Inflammatory macrophage treated with lipopolysaccharide for 4 hours (primary cell): Measurements from ENCODE around the gene DERL3.

ENCODE experiments used
- DNase-seq: peaks from one replicate; pipeline ENCODE4 v3.0.0-alpha.2; 2020

Gene DERL3

GRCh38 chr22:23847310-23847920 lies 8.6 kb upstream of the DERL3 start:
- no peak for DNase-seq

DNA sequence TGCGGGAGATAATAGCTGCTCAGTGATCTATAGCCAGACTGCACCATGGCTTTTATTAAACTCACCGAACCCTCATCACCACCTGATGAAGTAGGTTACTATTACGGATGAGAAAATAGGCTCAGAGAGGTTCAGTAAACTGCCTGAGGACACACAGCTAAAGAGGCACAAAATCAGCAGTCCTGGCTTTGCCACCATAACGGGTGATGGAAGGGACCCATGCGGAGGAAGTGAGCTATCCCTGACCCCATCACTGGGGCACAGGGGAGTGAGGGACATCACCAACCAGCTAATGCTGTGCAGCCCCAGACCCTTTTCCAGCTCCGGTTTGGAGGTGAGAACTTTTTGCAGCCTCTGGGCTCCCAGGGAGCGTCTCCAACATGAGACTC lies 7.3 kb upstream of the DERL3 start:
- DNase-seq, result no peak

DNA sequence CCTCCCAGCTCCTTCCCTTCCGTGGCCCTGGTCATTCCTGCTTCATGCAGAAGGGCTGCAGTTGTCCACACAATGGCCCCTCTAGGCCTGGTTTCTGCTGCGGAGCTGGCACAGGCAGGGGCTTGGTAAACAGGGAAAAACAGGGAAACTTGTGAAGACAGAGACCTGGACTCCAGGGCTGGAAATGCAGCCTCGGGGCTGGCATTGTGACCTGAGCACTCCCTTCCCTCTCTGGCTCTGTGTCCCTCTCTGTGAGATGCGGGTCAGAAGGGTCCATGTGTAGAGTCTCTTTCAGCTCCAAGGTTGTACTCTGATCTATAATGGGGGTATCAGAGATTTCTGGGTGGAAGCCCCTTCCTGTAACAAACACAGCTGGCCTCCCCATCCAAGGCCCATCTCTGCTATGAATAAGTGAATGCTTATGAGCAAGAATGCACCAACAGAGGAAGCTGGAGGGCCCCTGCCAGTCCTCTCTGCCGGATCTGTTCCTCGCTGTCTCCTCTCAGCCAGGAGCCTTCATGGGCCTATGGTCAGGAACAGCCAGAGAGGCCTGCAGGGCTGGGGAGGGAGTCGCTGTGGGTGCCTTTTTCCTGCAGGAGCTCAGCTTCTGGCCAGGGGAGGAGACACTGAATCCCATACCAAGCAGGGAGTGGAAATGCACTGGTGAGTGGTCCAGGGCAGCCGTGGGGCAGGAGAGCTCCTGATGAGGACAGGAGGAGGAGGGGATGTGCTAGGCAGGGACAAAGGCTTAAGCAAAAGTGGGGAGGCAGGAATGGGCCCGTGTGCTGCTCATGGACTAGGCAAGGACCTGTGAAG lies 6.7 kb upstream of the DERL3 start:
- DNase-seq, result no peak

DNA sequence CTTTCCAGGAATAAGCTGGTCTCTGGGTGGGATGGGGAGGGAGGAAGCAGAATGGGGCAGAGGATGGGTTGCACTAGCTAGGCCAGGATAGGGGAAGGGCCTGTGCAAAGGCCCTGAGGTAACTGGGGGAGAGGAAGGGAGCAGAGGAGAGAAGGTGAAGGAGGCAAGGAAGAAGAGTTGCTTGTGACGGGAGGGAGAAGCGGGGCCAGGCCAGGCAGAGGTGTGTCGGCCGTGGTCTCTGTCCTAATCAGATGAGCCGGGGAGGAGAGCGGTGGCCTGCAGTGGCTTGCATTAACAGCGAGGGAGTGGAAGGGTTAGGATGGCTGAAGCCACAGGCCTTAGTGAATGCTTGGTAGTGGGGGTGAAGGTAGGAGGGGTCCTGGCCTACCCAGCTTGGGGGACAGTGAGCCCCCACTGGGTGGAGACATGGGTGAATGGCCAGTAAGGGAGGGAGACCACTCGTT lies 6.0 kb upstream of the DERL3 start:
- DNase-seq, result no peak

GRCh38 chr22:23842599-23842998 lies 3.8 kb upstream of the DERL3 start:
- no peak for DNase-seq

GRCh38 chr22:23841736-23842445 lies 3.1 kb upstream of the DERL3 start:
- no peak for DNase-seq

- DNase-seq, result no peak
Observed at GRCh38 chr22:23841292-23841691, 2.5 kb upstream of the DERL3 start.

DNA sequence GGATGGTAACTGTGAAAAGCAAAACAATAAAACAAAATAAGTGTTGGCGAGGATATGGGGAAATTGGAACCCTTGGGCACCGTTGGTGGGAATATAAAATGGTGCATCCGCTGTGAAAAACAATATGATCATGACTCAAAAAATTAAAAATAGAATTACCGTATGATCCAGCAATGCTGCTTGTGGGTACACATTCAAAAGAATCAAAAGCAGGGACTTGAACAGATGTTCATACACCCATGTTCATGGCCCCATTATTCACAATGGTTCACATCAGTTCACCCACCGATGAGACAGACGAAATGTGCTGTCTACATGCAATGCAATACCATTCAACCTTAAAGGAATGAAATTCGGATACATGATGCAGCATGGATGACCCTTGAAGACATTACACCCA lies 1.2 kb upstream of the DERL3 start:
- no peak for DNase-seq

DNA sequence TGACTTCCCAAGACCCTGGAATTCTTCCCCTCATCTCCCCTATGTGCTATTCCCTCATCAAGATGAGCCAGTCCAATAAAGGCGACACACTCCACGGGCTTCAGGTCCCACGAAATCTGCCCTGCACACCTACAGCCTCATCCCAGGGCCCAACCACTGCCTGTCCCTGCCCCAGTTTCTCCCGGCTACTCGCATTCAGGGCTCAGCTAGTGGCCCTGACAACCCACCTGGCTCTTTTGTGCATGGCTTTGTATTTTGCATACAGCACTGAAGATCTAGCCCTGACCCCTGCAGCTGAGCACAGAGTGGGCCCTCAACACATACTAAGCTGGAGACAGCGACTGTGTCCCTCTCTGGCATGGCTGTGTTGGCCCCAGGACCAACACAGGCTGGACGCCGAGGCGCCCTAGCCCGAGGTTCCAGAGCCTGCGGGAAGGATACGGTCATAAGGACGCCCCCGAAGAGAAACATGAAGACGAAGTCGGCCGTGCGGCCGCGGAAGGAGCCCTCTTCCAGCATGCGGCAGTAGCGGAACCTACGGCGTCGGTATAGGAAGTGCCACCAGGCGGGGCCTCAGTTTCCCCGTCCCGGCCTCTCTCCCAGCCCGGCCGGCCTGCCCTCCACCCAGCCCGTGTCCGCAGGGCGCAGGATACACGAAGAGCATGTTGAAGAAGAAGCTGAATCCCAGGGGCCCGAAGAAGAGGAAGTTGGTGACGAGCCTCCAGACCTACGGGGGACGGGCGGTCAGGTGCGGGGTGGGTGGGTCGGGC lies 710 bp downstream of the DERL3 start:
- DNase-seq, result no peak

GRCh38 chr22:23837496-23837859 lies 1.3 kb downstream of the DERL3 start:
- DNase-seq, result no peak

- no peak for DNase-seq
Observed at GRCh38 chr22:23836692-23837495, 1.9 kb downstream of the DERL3 start.

GRCh38 chr22:23836281-23836680 lies 2.5 kb downstream of the DERL3 start:
- DNase-seq, result no peak

- no peak for DNase-seq
Observed at GRCh38 chr22:23835484-23836144, 3.2 kb downstream of the DERL3 start.

DNA sequence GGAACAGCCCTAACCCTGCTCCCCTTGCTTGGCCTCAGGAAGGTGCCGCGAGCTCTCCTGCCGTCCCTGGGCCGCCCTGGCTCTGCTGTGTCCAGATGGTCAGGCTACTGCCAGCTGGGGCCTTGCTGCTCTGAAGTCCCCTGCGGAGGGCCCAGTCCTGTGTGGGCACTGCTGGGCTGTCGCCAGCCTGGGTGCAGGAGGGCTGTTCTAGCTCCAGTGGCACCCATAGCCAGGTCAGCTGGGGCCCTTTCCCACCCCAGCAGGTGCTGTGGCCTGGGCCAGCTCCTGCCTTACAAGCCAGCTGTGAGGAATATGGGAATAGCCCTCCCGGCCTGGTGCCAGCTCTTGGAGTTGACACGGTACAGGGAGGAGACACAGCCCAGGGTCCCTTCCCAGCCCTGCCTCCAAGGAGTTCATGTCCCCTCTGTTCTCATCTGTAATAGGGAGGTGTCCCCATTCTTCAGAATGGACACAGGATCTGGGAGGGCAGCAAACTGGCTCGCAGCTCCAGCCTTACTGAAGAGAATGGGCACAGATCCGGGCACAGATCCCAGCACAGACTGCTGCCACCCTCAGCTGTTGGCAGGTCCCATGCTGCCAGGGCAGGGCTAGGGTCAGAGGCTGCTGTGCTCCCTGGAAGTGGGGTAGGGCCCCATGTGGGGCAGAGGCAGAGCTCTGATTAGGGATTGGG lies 3.9 kb downstream of the DERL3 start:
- no peak for DNase-seq

DNA sequence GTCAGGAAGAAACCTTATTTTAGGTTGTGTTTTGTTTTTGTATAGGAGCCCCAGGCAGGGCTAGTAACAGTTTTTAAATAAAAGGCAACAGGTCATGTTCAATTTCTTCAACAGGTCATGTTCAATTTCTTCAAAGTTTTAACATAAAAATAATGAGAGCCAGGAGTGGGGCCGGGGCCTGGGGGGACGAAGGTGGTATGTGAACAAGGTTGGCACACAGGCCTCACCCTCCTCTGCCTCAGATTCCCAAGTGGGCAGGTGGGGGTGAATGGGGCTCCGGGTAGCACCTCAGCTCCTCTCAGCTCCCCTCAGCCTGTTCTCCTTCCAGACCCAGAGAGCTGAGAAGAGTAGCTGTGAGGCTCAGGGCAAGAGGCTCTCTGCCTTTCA lies 4.4 kb downstream of the DERL3 start:
- no peak for DNase-seq

- DNase-seq, result no peak
Observed at GRCh38 chr22:23833911-23834317, 4.9 kb downstream of the DERL3 start.

- no peak for DNase-seq
Observed at GRCh38 chr22:23833017-23833751, 5.6 kb downstream of the DERL3 start.

GRCh38 chr22:23832226-23833016 lies 6.4 kb downstream of the DERL3 start:
- no peak for DNase-seq

DNA sequence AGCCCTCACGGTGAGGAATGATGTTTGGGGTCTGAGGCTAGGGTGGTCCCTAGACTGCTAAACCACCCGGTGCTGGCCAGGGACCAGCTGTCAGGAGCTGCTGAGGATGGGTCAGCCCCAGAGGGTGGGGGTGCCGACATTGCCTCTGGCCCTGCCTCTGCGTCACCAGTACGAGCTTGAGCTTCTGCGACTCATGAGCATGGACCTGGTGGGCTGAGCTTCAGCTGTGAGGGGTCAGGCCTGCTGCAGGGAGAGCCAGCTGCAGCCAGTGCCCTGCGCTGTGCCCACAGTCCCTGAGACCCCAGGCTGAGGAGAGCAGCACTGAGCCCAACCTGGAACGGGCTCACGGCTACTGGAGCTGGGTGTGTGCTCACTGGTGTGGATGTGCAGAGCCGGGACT lies 7.0 kb downstream of the DERL3 start:
- no peak for DNase-seq

DNA sequence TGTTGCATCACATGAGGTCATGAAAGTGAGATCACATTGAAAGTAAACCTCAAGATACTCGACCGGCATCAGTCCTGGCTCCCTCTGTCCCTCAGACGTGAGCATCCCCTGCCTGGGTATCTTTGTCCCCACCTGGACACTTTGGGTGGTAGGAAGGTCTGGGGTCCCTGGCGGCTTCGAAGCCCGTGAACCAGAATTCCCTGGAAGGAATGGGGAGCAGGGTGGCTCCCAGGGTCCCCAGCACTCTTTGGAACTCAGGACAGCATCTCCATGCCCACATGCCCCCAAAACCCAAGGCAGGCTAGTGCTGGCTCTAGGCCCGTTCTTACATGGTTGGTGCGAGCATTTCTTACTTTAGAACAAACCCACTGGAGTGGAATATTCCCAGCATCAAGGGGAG lies 7.5 kb downstream of the DERL3 start:
- no peak for DNase-seq
